Middle frontal gyrus (tissue), 1 donor: ENCODE results near the gene RAP1GAP2.
"Not testable (repeated sequence)": the region's sequence is repeated elsewhere in the genome, so short reads cannot be mapped to it uniquely, and the experiment has no call there.

Experiments
- DNase-seq: peaks from one replicate; pipeline ENCODE4 v3.0.0-alpha.2; 2015; ENCODE audit warnings: low spot score; ENCODE audit errors: extremely low spot score

RAP1GAP2 gene

GRCh38 chr17:3039736-3040135, 243.5 kb downstream of the RAP1GAP2 start:
- no peak for DNase-seq

DNA sequence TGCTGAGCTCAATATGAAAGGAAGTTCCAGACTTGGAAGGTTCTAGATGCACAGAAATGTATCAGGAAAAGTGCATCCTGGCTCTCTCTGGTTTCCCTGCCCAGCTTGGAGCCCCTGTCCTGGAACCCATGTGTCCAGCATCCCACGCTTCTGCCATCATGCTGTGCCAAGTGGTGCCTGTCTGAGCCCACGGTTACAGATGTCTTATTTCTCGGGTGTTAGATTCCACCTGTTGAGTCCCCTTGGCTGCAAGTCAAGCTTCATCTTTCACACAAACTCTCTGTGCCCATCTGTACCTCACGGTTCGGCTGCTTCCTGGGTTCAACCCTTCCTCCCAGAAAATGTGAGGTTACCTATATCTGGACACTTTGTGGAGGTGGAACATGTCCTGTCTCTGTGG, 244.6 kb downstream of the RAP1GAP2 start:
- DNase-seq, result peak; percentile 26

DNA sequence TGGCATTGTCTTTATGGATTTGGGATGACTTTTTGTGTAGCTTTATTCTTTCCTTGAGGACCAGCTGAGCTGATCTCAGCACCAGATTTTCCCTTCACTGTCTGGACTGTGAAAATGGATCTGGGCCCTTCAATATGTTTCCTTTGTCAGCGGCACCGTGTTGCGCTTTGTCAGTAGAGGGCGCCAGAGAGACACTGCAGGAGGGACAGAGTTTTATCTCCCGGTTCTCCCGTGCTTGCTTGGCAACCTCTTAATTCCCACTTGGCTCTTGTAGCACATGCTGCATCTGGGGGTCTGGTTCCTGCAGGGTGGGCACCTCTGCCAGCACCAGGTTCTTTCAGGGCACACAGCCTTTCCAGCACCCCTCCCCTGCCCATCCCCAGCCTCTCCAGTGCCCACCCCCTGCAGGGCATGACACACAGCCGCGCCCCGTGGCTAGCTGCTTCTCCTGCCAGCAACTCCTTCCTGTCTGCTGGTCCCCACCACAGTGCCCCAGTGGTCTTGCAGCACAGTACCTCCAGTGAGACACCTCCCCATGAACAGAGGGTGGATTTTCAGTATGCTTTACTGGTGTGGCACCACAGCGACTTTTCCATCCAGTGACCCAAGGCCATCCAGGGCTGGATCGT, 247.6 kb downstream of the RAP1GAP2 start:
- DNase-seq, result no peak

DNA sequence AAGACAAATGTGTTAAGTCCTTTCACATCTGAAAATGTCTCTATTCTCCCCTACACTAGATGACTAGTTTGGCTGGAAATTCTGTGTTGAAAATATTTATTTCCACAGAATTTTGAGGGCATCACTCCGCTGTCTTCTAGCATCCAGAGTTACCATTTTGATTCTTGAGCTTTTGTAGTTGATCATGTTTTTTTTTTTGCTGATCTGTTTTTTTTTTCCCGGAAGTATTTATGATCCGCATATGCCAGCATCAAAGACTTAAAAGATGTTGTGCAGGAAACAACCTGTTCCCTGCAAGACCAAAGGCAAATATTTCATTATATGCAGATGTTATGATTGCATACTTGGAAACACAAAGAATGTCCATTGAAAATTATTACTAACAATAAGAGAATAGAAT, 250.5 kb downstream of the RAP1GAP2 start:
- no peak for DNase-seq

DNA sequence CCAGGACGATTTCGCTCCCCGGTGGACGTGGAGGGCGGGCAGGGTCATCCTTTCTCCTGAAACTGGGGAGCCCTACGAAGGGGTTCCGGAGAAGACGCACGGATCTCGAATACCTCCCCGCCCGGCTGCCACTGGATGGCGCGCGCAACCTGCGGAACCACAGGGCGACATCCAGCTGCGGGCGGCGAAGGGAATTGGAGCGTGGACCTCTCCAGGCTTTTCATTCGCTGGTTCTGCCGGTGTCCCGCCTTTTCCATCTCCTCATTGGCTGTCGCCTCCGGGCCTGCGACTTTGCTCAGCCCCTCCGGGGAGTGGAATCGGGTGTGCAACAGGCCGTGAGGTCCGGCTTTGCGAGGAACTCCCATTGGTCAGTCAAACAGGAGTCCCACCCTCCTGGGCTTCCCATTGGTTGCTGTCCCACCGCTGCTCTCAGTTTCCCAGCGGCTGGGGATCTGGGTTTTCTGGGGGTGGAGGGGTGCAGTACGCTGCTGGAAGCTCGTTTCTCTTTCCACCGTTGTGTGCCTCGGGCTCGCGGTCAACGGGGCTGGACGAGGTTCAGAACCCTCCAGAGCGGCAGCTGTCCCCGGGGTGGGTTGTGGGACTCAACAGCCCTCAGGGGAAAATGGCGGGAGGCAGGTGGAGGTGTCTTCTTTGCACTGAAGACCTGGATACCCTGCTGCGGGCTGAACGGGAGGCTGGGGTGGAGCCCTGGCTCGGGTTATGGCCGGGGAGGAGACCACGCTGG, 252.7 kb downstream of the RAP1GAP2 start:
- peak; percentile 99 for DNase-seq

DNA sequence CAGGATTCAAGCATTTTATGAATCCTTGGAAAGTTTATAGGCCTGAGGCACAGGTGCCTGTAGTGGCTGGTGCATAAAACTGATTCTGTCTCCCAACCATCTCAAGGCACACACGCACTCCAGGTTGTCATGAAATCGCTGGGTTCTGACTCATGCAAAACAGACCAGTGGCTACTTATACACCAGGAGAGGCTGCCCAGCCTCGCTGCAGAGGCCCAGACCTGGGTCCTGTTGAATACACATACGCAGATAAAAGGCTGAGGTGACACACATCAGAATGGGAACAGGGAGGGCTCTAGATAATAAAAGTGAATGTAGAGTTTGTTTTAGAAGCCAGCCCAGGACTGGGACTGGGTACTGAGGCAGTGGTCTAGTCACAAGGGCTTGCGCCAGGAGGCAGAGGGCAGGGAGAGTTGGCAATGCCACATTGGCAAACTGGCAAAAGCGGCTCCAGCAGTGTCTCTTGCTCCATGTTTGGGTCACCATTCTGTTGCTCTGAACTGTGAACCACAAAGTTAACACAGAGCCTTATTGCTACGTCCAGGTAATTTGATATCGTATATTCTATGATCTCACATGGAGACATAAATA, 253.6 kb downstream of the RAP1GAP2 start:
- no peak for DNase-seq

- not testable (repeated sequence) for DNase-seq
Measured at GRCh38 chr17:3054868-3055267, 258.6 kb downstream of the RAP1GAP2 start.

GRCh38 chr17:3062824-3063377, 266.7 kb downstream of the RAP1GAP2 start:
- DNase-seq, result not testable (repeated sequence)

DNA sequence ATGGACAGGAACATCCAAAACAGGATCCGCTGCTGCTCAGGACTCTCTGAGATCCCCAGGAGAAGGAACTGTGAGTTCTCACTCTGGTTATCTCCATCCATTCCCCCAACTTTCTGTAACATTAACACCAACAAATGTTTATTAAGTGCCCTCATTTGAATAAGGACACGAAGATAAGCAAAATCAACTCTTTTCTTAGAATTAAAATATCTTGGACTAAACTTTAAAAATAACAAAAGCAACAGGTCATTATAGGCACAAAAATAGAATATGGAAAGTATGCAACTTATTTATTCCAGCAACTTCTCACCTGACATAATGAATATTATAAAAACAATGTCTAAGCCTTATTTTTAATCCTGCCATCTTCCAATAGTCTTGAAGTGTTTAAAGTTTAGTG, 267.3 kb downstream of the RAP1GAP2 start, which contains the start of gene OR1D5:
TSS of gene OR1D5 (minus strand) at position 101 of the 400 bp plus-strand sequence. CDS start at position 101, 0 bp downstream.
- not testable (repeated sequence) for DNase-seq

GRCh38 chr17:3065192-3065591, 269.0 kb downstream of the RAP1GAP2 start:
- not testable (repeated sequence) for DNase-seq

DNA sequence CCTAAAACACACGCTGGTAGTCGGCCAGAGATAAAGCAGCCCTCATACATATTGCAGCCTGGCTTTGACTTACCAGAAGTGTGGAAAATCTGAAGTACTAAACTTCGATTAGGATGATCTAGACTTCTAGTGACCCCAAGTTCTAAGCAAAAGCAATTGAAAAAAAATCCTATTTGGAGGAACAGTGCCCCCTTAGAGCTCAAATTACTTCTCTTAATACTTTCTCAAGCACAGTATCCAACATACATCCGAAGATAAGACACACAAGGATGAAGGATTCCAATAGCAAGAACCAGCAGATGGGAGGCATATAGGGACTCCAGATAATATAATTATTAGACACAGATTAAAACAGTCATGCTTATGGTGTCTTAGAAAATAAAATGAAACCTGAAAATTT, 277.6 kb downstream of the RAP1GAP2 start:
- DNase-seq, result not testable (repeated sequence)
